HepG2 (cell line): ENCODE results near the gene NXN. TPM values are rescaled to one million over a fixed set of nuclear protein-coding genes. Genes with fewer than 3 reads are reported as not detected.

Source experiments
- ATAC-seq: fragments of 200-7000 bp; cut with Tn5 transposase; 3 replicates; pipeline ENCODE4 v1.9.1; 2020; ENCODE audit warnings: mild to moderate bottlenecking, moderate library complexity
- BruUV-seq: library from RNA; stranded (reverse); fragments of 400-500 nt; replicated peaks from 2 replicates; lab custom pipeline; 2021; lab: Mats Ljungman, UMichigan
- CTCF ChIA-PET: fragments of 300-600 bp; formaldehyde crosslinking; extraction: SDS; loops from one replicate; lab custom pipeline; 2021; ENCODE audit warnings: low total read pairs, inconsistent platforms, low intra/inter-chr PET ratio; lab: Yijun Ruan, JAX
- POLR2A ChIA-PET: fragments of 350-600 bp; sonication (Branson Sonifier 250); formaldehyde crosslinking; loops from one replicate; lab custom pipeline; 2020; ENCODE audit warnings: antibody characterized with exemption, inconsistent platforms; lab: Yijun Ruan, JAX
- DNase-seq: peaks from one replicate; pipeline ENCODE4 v3.0.0-alpha.2; 2015; ENCODE audit warnings: low spot score
- FAIRE-seq: peaks from 3 replicates; lab custom pipeline; 2011; peaks lifted over from hg19 to GRCh38; lab: Jason Lieb, UNC
- H2AFZ ChIP-seq: one replicate; pipeline ENCODE4 v1.6.1; 2011; ENCODE audit warnings: low read length, inconsistent platforms
- H3K27ac ChIP-seq: fragments of 300-600 bp; 3 replicates; pipeline ENCODE4 v1.8.0; 2011; ENCODE audit warnings: mixed run types, mild to moderate bottlenecking, mixed read lengths, low read length, inconsistent platforms; ENCODE audit not compliant: insufficient read depth; ENCODE audit errors: extremely low read length
- H3K27me3 ChIP-seq, 2 experiments: fragments of 200-600 bp in 1 of 2; 2 replicates in 1 of 2; 3 replicates in 1 of 2; pipeline versions ENCODE4 v1.6.0 to v1.8.0; 2011; ENCODE audit warnings: low read length in 2 of 2, mild to moderate bottlenecking in 2 of 2, moderate library complexity in 2 of 2, inconsistent platforms in 1 of 2; ENCODE audit not compliant: insufficient read depth in 2 of 2, control insufficient read depth in 1 of 2
- H3K36me3 ChIP-seq, 2 experiments: fragments of 200-600 bp in 1 of 2; replicated peaks in 1 of 2; 2 replicates in 1 of 2; 3 replicates in 1 of 2; pipeline versions ENCODE4 v1.5.1 to v1.8.0; 2011; ENCODE audit warnings: low read length in 2 of 2, inconsistent platforms in 1 of 2; ENCODE audit not compliant: insufficient read depth in 2 of 2, control insufficient read depth in 1 of 2
- H3K4me1 ChIP-seq: 2 replicates; pipeline ENCODE4 v1.5.1; 2012; ENCODE audit warnings: low read length, inconsistent platforms; ENCODE audit not compliant: insufficient read depth
- H3K4me2 ChIP-seq: 2 replicates; pipeline ENCODE4 v1.6.0; 2011; ENCODE audit warnings: low read depth, low read length, inconsistent platforms
- H3K4me3 ChIP-seq, 3 experiments: fragments of 200-600 bp in 1 of 3; sonication (generic), shearing (Covaris generic) in 1 of 3; replicated peaks in 1 of 3; 2 replicates each; pipeline ENCODE4 v1.5.1; 2011 to 2016; ENCODE audit warnings: low read length in 3 of 3, inconsistent platforms in 2 of 3, low read depth in 2 of 3, mild to moderate bottlenecking in 2 of 3, control low read depth in 1 of 3, mixed read lengths in 1 of 3; ENCODE audit not compliant: insufficient read depth in 1 of 3
- H3K79me2 ChIP-seq: one replicate; pipeline ENCODE4 v1.6.1; 2011; ENCODE audit warnings: low read length, inconsistent platforms; ENCODE audit not compliant: insufficient read depth
- H3K9ac ChIP-seq: 2 replicates; pipeline ENCODE4 v1.6.0; 2011; ENCODE audit warnings: mild to moderate bottlenecking, low read depth, low read length, inconsistent platforms; ENCODE audit not compliant: insufficient read depth
- H3K9me3 ChIP-seq: 2 replicates; pipeline ENCODE4 v1.5.1; 2012; ENCODE audit warnings: mild to moderate bottlenecking, low read length
- H4K20me1 ChIP-seq: 2 replicates; pipeline ENCODE4 v1.6.0; 2011; ENCODE audit warnings: inconsistent platforms, mild to moderate bottlenecking, low read length, moderate library complexity; ENCODE audit not compliant: insufficient read depth
- BORCS8-MEF2B ChIP-seq: sonication (generic); formaldehyde crosslinking; IDR thresholded peaks from 2 replicates; pipeline ENCODE4 v1.8.0; 2022; ENCODE audit warnings: mild to moderate bottlenecking, missing genetic modification reagents
- HHEX ChIP-seq: IDR thresholded peaks from 2 replicates; pipeline ENCODE4 v1.6.1; 2016; ENCODE audit warnings: control low read depth
- LRRFIP1 ChIP-seq: sonication (generic); formaldehyde crosslinking; conservative IDR thresholded peaks from 2 replicates; pipeline ENCODE4 v1.4.0; 2020; ENCODE audit warnings: missing genetic modification reagents
- MTA3 ChIP-seq: sonication (generic); formaldehyde crosslinking; IDR thresholded peaks from 2 replicates; pipeline ENCODE4 v1.4.0; 2020; ENCODE audit warnings: missing genetic modification reagents
- SRSF9 ChIP-seq: fragments of 200-400 bp; formaldehyde crosslinking; IDR thresholded peaks from 2 replicates; pipeline ENCODE4 v1.6.1; 2018; ENCODE audit warnings: borderline replicate concordance, mild to moderate bottlenecking, low read depth, low read length; ENCODE audit not compliant: insufficient read depth, poor library complexity, severe bottlenecking
- ZFYVE20 ChIP-seq: sonication (generic); formaldehyde crosslinking; IDR thresholded peaks from 2 replicates; pipeline ENCODE4 v1.8.0; 2023; ENCODE audit warnings: low read depth, mild to moderate bottlenecking, moderate library complexity, missing genetic modification reagents, borderline replicate concordance
- ZGPAT ChIP-seq: IDR thresholded peaks from 2 replicates; pipeline ENCODE4 v1.6.1; 2016; ENCODE audit warnings: mild to moderate bottlenecking
- ZNF136 ChIP-seq: sonication (generic); formaldehyde crosslinking; IDR thresholded peaks from 2 replicates; pipeline ENCODE4 v1.8.1; 2022; ENCODE audit warnings: low read depth, mild to moderate bottlenecking, moderate library complexity, missing genetic modification reagents
- ZNF17 ChIP-seq: sonication (generic); formaldehyde crosslinking; IDR thresholded peaks from 2 replicates; pipeline ENCODE4 v1.5.0; 2020; ENCODE audit warnings: mild to moderate bottlenecking, missing genetic modification reagents
- ZNF234 ChIP-seq: sonication (generic); formaldehyde crosslinking; conservative IDR thresholded peaks from 2 replicates; pipeline ENCODE4 v1.5.1; 2020; ENCODE audit warnings: mild to moderate bottlenecking, missing genetic modification reagents
- ZNF672 ChIP-seq: sonication (generic); formaldehyde crosslinking; IDR thresholded peaks from 2 replicates; pipeline ENCODE4 v1.8.1; 2022; ENCODE audit warnings: missing genetic modification reagents
- ZNF768 ChIP-seq: sonication (generic); formaldehyde crosslinking; IDR thresholded peaks from 2 replicates; pipeline ENCODE4 v1.4.0; 2020; ENCODE audit warnings: missing genetic modification reagents
- ZNF776 ChIP-seq: sonication (generic); formaldehyde crosslinking; IDR thresholded peaks from 2 replicates; pipeline ENCODE4 v1.4.0; 2020; ENCODE audit warnings: mild to moderate bottlenecking, missing genetic modification reagents
- ZNF780A ChIP-seq: sonication (generic); formaldehyde crosslinking; IDR thresholded peaks from 2 replicates; pipeline ENCODE4 v1.8.0; 2022; ENCODE audit warnings: mild to moderate bottlenecking, missing genetic modification reagents, moderate library complexity
- WGBS: methylation state at CpG from one replicate; pipeline ENCODE4 v1.1.6; 2017; ENCODE audit warnings: low lambda C conversion rate; 5-methylcytosine and 5-hydroxymethylcytosine counted together
- in situ Hi-C: cut with HindIII; loops from 2 replicates; pipeline ENCODE4 v1.10.0; 2017; ENCODE audit warnings: low pct_unique_long_range_greater_than_20kb; ENCODE audit not compliant: extremely low pct_ligation_motif_present
- intact Hi-C: fragments of 100-400 bp; cut with micrococcal nuclease; formaldehyde crosslinking; loops from one replicate; pipeline ENCODE4 v1.10.0; 2022; ENCODE audit not compliant: unreplicated experiment
- polyA plus RNA-seq, 8 experiments: library from polyadenylated mRNA; depleted of rRNA in 3 of 8; stranded (reverse) in 7 of 8; unstranded in 1 of 8; fragments of >200 nt; fragmentation: Illumina TruSeq in 4 of 8; extraction: Trizol in 4 of 8; gene quantifications; 2 replicates each; pipeline versions ENCODE4 v1.2.1 to v1.2.3, GENCODE V29; 2011 to 2016; ENCODE audit warnings: low read depth in 4 of 8, missing spikeins in 1 of 8, mixed read lengths in 1 of 8; ENCODE audit not compliant: insufficient read depth in 1 of 8
- total RNA-seq, 5 experiments: library from RNA; depleted of rRNA; stranded (reverse); fragments of >200 nt; fragmentation: Illumina TruSeq; extraction: Trizol; gene quantifications; 2 replicates each; pipeline ENCODE4 v1.2.3, GENCODE V29; 2016; ENCODE audit warnings: low read depth in 1 of 5

NXN gene
- total and polyA plus RNA-seq, 2 of the 13 experiments (the other 11 are each of a cell fraction or from before 2014, with no cell fraction given), result 22.2 to 24.3 TPM

GRCh38 chr17:850086-850850, 129.3 kb downstream of the NXN start:
- POLR2A ChIA-PET, result no interaction called here
- BruUV-seq, result no TSS peak

More at GRCh38 chr17:850086-850850, 129.3 kb downstream of the NXN start:
- Histone ChIP-seq H2AFZ (no peak overlapping the region), H3K4me3 (no peak overlapping the region), H3K9me3 (no peaks in the 10 kb centered on the region), H3K27ac (no peak overlapping the region), H3K79me2 (peaks cover 3% of the 10 kb centered on the region)
- DNase-seq, result no peak
- CTCF ChIA-PET, result no interaction called here
- ATAC-seq, result no peak
- TF ChIP-seq ZNF776 (CRISPR knock-in tag) (no peak), ZNF234 (CRISPR knock-in tag) (no peak), ZNF136 (CRISPR knock-in tag) (no peak), ZNF17 (CRISPR knock-in tag) (no peak), ZNF780A (CRISPR knock-in tag) (no peak), ZNF768 (CRISPR knock-in tag) (no peak), ZGPAT (CRISPR knock-in tag) (no peak), BORCS8-MEF2B (CRISPR knock-in tag) (no peak), ZNF672 (CRISPR knock-in tag) (no peak), HHEX (no peak), ZFYVE20 (CRISPR knock-in tag) (no peak), LRRFIP1 (CRISPR knock-in tag) (no peak), MTA3 (no peak), SRSF9 (no peak)
- TF ChIP-seq, all 625 proteins: peak for 0
- intact Hi-C loops, result no loop called here
- 88% methylated on average over 21 of the region's 25 CpGs for WGBS
- FAIRE-seq, result no peak
- no peak overlapping the region for H3K9ac ChIP-seq
- in situ Hi-C loops, result no loop called here
- no peaks in the 10 kb centered on the region for H3K4me1 ChIP-seq
- H4K20me1 ChIP-seq, result no peaks in the 10 kb centered on the region
- H3K27me3 ChIP-seq, result no peaks in the 10 kb centered on the region
- peaks cover 1 to 3% of the 10 kb centered on the region in 2 experiments; a peak in 2 of 5 replicates for H3K36me3 ChIP-seq
- H3K4me2 ChIP-seq, result no peak overlapping the region
